Measurements from ENCODE around the gene SMC1B. TPM values are rescaled to one million over a fixed set of nuclear protein-coding genes. Genes with fewer than 3 reads are reported as not detected.
"Not testable (repeated sequence)": the region's sequence is repeated elsewhere in the genome, so short reads cannot be mapped to it uniquely, and the experiment has no call there.

Gene SMC1B
- total and polyA plus RNA-seq, 2 experiments from 2014 or later = 0.10 TPM; not detected in 1

GRCh38 chr22:45436871-45437517 is 23.6 kb upstream of the SMC1B start:
- not testable (repeated sequence) for H4K20me1 ChIP-seq (replicated peaks; ENCODE audit: insufficient read depth); H3K4me3 ChIP-seq; H3K4me1 ChIP-seq (ENCODE audit: insufficient read depth); H3K79me2 ChIP-seq (replicated peaks; ENCODE audit: insufficient read depth); H3K27ac Mint-ChIP-seq; H3K36me3 Mint-ChIP-seq (ENCODE audit: low read depth); H3K27ac ChIP-seq (ENCODE audit: low read depth); H3K4me3 Mint-ChIP-seq; DNase-seq (ENCODE audit: low spot score); H3K4me2 ChIP-seq; H3F3A ChIP-seq (replicated peaks; ENCODE audit: low read depth); H2AFZ ChIP-seq; ATAC-seq; H3K9me2 ChIP-seq (ENCODE audit: insufficient read depth); H3K36me3 ChIP-seq (ENCODE audit: insufficient read depth); H3K27me3 ChIP-seq (ENCODE audit: insufficient read depth)
- peaks cover 27% of the 10 kb centered on the region for H3K27me3 Mint-ChIP-seq (ENCODE audit: insufficient read depth, low read depth, poor library complexity)
- H3K4me1 Mint-ChIP-seq = peaks cover 15% of the 10 kb centered on the region
- H3K9me3 Mint-ChIP-seq = peaks cover 11% of the 10 kb centered on the region; the same call in 2 of the 3 replicates
- 0 out of 4 replicates have a peak, but pooled peaks of 1 of the 2 experiments have one; percentile 1 for TF ChIP-seq CTCF (conservative IDR thresholded peaks at IDR 0.05; ENCODE audit: low read depth in 2 of 2)

GRCh38 chr22:45435544-45436139 is 22.2 kb upstream of the SMC1B start:
- Histone ChIP-seq H3K36me3 (ENCODE audit: insufficient read depth) (no peaks in the 10 kb centered on the region), H3K27me3 (ENCODE audit: insufficient read depth) (no peaks in the 10 kb centered on the region), H3K9me2 (ENCODE audit: insufficient read depth) (no peaks in the 10 kb centered on the region), H3F3A (replicated peaks; ENCODE audit: low read depth) (peaks cover 4% of the 10 kb centered on the region; the same call in 1 of the 2 replicates), H3K79me2 (replicated peaks; ENCODE audit: insufficient read depth) (no peaks in the 10 kb centered on the region), H2AFZ (peak overlapping the region; percentile 80), H3K4me2 (0 out of 2 replicates have a peak overlapping the region, but pooled peaks have one; percentile 29), H3K27ac (ENCODE audit: low read depth) (no peak overlapping the region), H4K20me1 (replicated peaks; ENCODE audit: insufficient read depth) (no peaks in the 10 kb centered on the region), H3K4me3 (no peak overlapping the region), H3K4me1 (ENCODE audit: insufficient read depth) (no peaks in the 10 kb centered on the region)
- Mint-ChIP-seq H3K4me1 (peaks cover 11% of the 10 kb centered on the region), H3K9me3 (peaks cover 11% of the 10 kb centered on the region; the same call in 2 of the 3 replicates), H3K27ac (0 out of 2 replicates have a peak overlapping the region, but pooled peaks have one; percentile 2), H3K4me3 (no peak overlapping the region), H3K27me3 (ENCODE audit: insufficient read depth, low read depth, poor library complexity) (peaks cover 22% of the 10 kb centered on the region), H3K36me3 (ENCODE audit: low read depth) (peaks cover 8% of the 10 kb centered on the region; the same call in 2 of the 3 replicates)
- TF ChIP-seq EZH2phosphoT487 (IDR thresholded peaks at IDR 0.05; ENCODE audit: unreplicated experiment) (no peak), JUNB (IDR thresholded peaks at IDR 0.05; ENCODE audit: unreplicated experiment) (no peak), EZH2 (IDR thresholded peaks at IDR 0.05; ENCODE audit: low read depth, unreplicated experiment) (no peak), CTCF (conservative IDR thresholded peaks at IDR 0.05; ENCODE audit: low read depth in 2 of 2) (peak; percentile 92 to 97)
- peak; percentile 93 for DNase-seq (ENCODE audit: low spot score)
- peak; percentile 93 for ATAC-seq
